ENCODE data around the gene KANSL2. TPM values are rescaled to one million over a fixed set of nuclear protein-coding genes. Genes with fewer than 3 reads are reported as not detected.
A peak's percentile ranks its signal among the peaks of the same experiment; 100 is the strongest.
"Not testable (repeated sequence)": the region's sequence is repeated elsewhere in the genome, so short reads cannot be mapped to it uniquely, and the experiment has no call there.

The KANSL2 gene
- total RNA-seq, 8 experiments from 2014 or later = 29.3 to 57.5 (median 41.8) TPM

- WGBS, 10 experiments = 0 to 100% (median 63%) methylated on average over 1 to 9 of the region's 13 CpGs; no CpG with 5 or more reads in 2 of the 10 experiments
- H3K4me3 ChIP-seq = peak overlapping the region; percentile 64 to 90 (median 79)
- no peak overlapping the region for H3K27ac ChIP-seq
- H3K4me1 ChIP-seq (replicated peaks in 1 of 2) = peaks cover 17 to 24% of the 10 kb centered on the region in 2 donors
- no peak for ATAC-seq (replicated peaks in 6 of 8)
- in situ Hi-C loops (cut with MboI; ENCODE audit: low pct_unique_long_range_greater_than_20kb in 2 of 9, low sequenced_read_pairs in 9 of 9, unreplicated experiment in 9 of 9) = no loop called here
Observed at GRCh38 chr12:48680861-48681260, 1.2 kb downstream of the KANSL2 start.

DNA sequence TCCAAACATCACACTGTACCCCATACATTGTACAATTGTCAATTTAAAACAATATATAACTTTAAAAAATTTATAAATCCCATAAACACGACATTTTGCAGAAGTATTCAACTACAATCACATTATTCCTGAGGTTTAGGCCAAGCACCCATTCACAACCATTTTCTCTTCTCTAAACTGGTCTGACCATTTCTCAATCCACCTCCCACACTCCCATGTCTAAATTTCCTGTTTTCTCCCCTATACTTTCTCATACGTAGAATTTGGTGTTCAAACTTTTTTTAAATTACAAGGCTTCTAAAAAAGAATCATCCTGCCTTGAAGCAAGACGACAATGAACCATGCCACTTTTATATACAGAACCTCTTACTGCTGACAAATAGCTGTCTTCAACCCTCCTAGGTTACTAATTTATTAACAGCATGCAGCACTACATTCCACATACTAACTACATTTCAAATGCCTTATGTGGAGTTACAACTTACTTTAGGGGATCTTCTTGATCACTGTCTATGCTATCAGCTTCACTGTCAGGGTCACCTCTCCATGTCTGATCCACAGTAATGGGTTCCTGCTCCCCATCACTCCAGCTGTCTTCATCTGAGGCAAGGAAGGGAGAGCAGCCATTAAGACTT is 3.4 kb downstream of the KANSL2 start:
- WGBS, 10 experiments = 37 to 100% (median 89%) methylated on average over 1 to 3 of the region's 3 CpGs
- peaks cover 17 to 24% of the 10 kb centered on the region in 2 donors for H3K4me1 ChIP-seq (replicated peaks in 1 of 2)
- no peak for ATAC-seq (replicated peaks in 6 of 8)
- in situ Hi-C loops (cut with MboI; ENCODE audit: low pct_unique_long_range_greater_than_20kb in 2 of 9, low sequenced_read_pairs in 9 of 9, unreplicated experiment in 9 of 9) = no loop called here
- H3K4me3 ChIP-seq = no peak overlapping the region
- no peak overlapping the region for H3K27ac ChIP-seq

- in situ Hi-C loops (cut with MboI; ENCODE audit: low pct_unique_long_range_greater_than_20kb in 2 of 9, low sequenced_read_pairs in 9 of 9, unreplicated experiment in 9 of 9) = no loop called here
- no peak overlapping the region for H3K4me3 ChIP-seq
- WGBS, 10 experiments = 50 to 100% (median 91%) methylated on average over 1 to 8 of the region's 8 CpGs
- H3K27ac ChIP-seq = no peak overlapping the region
- H3K4me1 ChIP-seq (replicated peaks in 1 of 2) = no peaks in the 10 kb centered on the region
- ATAC-seq (replicated peaks in 6 of 8) = no peak
Observed at GRCh38 chr12:48671231-48671856, 10.7 kb downstream of the KANSL2 start.

DNA sequence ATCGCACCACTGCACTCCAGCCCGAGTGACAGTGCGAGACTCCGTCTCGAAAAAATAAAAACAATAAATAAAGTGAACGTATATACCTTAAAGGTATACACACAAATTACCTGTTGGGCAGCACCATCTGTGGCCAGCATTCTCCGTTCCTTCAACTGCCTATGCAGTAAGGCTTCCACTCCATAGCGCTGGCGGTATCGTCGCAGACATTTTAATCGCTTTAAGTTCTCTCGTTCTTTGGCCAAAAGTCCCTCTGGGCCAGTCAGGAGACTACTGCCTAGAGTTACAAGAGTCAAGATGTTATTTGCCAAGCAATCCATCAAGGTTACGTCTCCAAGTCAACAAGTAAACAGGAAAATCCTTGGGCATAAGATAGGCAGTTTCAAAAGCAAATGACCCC is 13.0 kb downstream of the KANSL2 start:
- in situ Hi-C loops (cut with MboI; ENCODE audit: low pct_unique_long_range_greater_than_20kb in 2 of 9, low sequenced_read_pairs in 9 of 9, unreplicated experiment in 9 of 9) = no loop called here
- H3K4me3 ChIP-seq = no peak overlapping the region
- no peak for ATAC-seq (replicated peaks in 6 of 8)
- 90 to 100% (median 96%) methylated on average over 1 to 14 of the region's 14 CpGs; no CpG with 5 or more reads in 1 of the 10 experiments for WGBS, 10 experiments
- H3K4me1 ChIP-seq (replicated peaks in 1 of 2) = no peaks in the 10 kb centered on the region
- no peak overlapping the region for H3K27ac ChIP-seq

DNA sequence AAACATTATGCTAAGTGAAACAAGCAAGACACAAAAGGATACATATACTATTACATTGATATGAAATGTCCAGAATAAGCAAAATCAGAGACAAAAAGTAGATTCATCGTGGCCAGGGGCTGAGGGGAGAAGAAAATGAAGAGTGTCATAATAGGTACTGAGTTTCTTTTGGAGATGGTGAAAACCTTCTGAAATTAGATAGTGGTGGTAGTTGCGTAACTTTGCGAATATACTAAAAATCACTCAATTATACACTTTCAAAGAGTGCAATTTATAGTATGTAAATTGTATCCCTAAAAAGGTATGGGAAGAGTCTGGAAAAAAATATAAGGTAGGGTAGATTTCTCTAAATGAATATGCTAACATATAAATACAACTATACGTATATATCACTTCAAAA is 22.2 kb downstream of the KANSL2 start:
- Histone ChIP-seq H3K27ac (no peak overlapping the region), H3K4me3 (no peak overlapping the region), H3K4me1 (replicated peaks in 1 of 2) (no peaks in the 10 kb centered on the region)
- WGBS, 10 experiments = 86 to 100% (median 89%) methylated on average over 2 to 4 of the region's 4 CpGs; no CpG with 5 or more reads in 3 of the 10 experiments
- in situ Hi-C loops (cut with MboI; ENCODE audit: low pct_unique_long_range_greater_than_20kb in 2 of 9, low sequenced_read_pairs in 9 of 9, unreplicated experiment in 9 of 9) = no loop called here
- no peak for ATAC-seq (replicated peaks in 6 of 8)

DNA sequence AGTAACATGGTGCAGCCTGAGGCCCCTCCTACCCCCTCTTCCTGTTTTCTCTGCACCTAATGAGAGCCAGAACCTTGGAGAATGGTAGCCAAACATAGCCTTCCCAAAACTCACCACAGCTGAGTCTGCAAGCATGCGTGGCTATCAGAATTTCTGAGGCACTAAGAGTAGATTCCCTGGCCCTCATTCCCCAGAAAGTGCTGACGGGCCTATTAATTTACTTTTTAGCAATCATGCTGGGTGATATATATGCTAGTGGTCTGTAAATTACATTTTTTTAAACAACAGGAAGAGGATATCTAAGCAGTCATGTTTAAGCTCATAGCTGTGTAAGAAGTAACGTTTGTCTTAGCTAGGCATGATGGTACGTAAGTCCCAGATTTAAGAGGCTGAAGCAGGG is 30.4 kb downstream of the KANSL2 start:
- no peak for ATAC-seq (replicated peaks in 6 of 8)
- Histone ChIP-seq H3K27ac (no peak overlapping the region), H3K4me1 (replicated peaks in 1 of 2) (no peaks in the 10 kb centered on the region), H3K4me3 (no peak overlapping the region)
- WGBS, 10 experiments = 50 to 80% (median 75%) methylated on average over 2 to 4 of the region's 4 CpGs; no CpG with 5 or more reads in 5 of the 10 experiments
- in situ Hi-C loops (cut with MboI; ENCODE audit: low pct_unique_long_range_greater_than_20kb in 2 of 9, low sequenced_read_pairs in 9 of 9, unreplicated experiment in 9 of 9) = no loop called here

GRCh38 chr12:48645354-48645753 is 36.7 kb downstream of the KANSL2 start:
- H3K4me3 ChIP-seq; ATAC-seq (replicated peaks in 6 of 8); in situ Hi-C loops (cut with MboI; ENCODE audit: low pct_unique_long_range_greater_than_20kb in 2 of 9, low sequenced_read_pairs in 9 of 9, unreplicated experiment in 9 of 9); H3K27ac ChIP-seq; H3K4me1 ChIP-seq (replicated peaks in 1 of 2): not testable (repeated sequence)
- WGBS, 10 experiments = 90 to 100% (median 96%) methylated on average over 1 to 3 of the region's 8 CpGs; no CpG with 5 or more reads in 4 of the 10 experiments

DNA sequence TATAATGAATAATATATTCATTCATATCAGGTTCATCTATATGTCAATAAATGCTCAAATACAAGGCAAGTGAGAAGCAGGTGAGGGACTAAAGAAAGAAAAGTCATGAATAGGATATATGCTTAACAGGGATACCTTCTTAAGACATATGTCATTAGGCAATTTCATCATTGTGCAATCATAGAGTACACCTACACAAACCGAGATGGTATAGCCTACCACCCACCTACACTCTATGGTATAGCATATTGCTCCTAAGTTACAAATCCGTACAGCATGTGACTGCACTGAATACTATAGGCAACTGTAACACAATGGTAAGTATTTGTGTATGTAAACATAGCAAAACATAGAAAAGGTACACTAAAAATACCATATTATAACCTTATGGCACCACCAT is 39.0 kb downstream of the KANSL2 start:
- in situ Hi-C loops (cut with MboI; ENCODE audit: low pct_unique_long_range_greater_than_20kb in 2 of 9, low sequenced_read_pairs in 9 of 9, unreplicated experiment in 9 of 9) = no loop called here
- WGBS, 10 experiments = 83 to 100% (median 94%) methylated on average over 1 to 2 of the region's 2 CpGs; no CpG with 5 or more reads in 1 of the 10 experiments
- Histone ChIP-seq H3K27ac (no peak overlapping the region), H3K4me3 (no peak overlapping the region), H3K4me1 (replicated peaks in 1 of 2) (no peaks in the 10 kb centered on the region)
- no peak for ATAC-seq (replicated peaks in 6 of 8)

GRCh38 chr12:48641752-48642555 is 40.1 kb downstream of the KANSL2 start:
- in situ Hi-C loops (cut with MboI; ENCODE audit: low pct_unique_long_range_greater_than_20kb in 2 of 9, low sequenced_read_pairs in 9 of 9, unreplicated experiment in 9 of 9); H3K4me1 ChIP-seq (replicated peaks in 1 of 2); H3K27ac ChIP-seq; ATAC-seq (replicated peaks in 6 of 8); H3K4me3 ChIP-seq: not testable (repeated sequence)
- 93% methylated on average over 3 of the region's 54 CpGs; no CpG with 5 or more reads in 9 of the 10 experiments for WGBS, 10 experiments

DNA sequence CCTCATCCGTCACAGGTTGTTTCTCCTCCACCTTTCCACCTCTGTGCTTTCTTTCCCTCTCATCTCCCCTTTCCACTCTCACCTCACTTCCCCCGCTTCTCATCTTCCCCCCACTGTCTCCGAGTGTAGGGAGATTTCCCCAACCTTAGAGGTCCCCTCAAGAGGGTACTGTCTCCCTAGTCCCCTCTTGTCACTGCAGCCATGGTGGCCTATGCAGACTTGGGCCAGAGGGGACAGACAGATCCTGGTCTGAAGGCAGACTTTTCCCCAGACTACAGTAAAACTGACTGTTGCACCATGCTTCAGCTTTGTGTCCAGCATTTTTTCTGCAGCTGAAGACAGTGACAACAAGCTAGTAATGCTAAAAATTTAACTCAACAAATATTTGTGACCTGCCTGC is 41.2 kb downstream of the KANSL2 start:
- in situ Hi-C loops (cut with MboI; ENCODE audit: low pct_unique_long_range_greater_than_20kb in 2 of 9, low sequenced_read_pairs in 9 of 9, unreplicated experiment in 9 of 9) = no loop called here
- WGBS, 10 experiments = 62 to 90% (median 83%) methylated on average over 1 to 3 of the region's 3 CpGs; no CpG with 5 or more reads in 5 of the 10 experiments
- Histone ChIP-seq H3K4me3 (no peak overlapping the region), H3K4me1 (replicated peaks in 1 of 2) (no peaks in the 10 kb centered on the region), H3K27ac (no peak overlapping the region)
- no peak for ATAC-seq (replicated peaks in 6 of 8)

DNA sequence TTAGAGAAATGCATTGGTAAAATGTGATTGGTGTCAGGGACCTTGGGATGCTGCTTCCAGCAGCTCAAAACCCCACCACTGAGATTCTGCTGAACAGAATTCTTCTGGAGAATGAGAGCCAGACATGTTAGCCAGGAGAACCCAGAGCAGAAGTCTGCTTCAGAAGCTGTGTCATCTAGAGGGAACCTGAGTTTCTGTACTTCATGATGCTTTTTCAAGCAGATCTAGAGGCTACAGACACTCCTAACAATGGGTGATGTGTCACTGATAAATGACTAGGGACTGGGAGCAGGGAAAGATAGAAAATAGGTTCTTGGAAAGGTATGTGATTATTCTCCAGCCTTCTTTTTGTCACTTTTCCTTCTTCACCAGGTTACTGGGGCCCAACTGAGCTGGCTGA is 41.6 kb downstream of the KANSL2 start:
- in situ Hi-C loops (cut with MboI; ENCODE audit: low pct_unique_long_range_greater_than_20kb in 2 of 9, low sequenced_read_pairs in 9 of 9, unreplicated experiment in 9 of 9) = no loop called here
- Histone ChIP-seq H3K27ac (no peak overlapping the region), H3K4me3 (no peak overlapping the region), H3K4me1 (replicated peaks in 1 of 2) (no peaks in the 10 kb centered on the region)
- ATAC-seq (replicated peaks in 6 of 8) = no peak

DNA sequence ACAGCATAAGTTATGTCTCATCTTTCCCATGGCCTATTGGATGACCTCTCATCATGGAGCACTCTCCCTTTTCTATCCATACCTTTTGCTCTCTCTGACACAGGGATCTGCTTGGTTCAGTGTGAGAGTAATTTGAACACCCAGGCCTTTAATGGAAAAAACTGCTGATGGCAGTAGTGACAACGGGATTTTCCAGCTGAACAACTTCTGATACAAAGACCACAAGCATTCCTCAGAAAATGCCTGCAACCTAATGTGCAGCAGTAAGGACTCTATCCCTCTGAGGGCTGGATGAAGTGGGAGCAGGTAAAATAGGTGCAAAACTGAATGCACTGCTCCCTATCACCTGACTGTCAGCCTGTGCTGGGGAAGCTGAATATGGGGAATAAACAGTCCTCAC is 51.0 kb downstream of the KANSL2 start:
- WGBS, 10 experiments = 38 to 67% (median 57%) methylated on average over 1 of the region's 1 CpG; no CpG with 5 or more reads in 7 of the 10 experiments
- H3K4me1 ChIP-seq (replicated peaks in 1 of 2) = no peaks in the 10 kb centered on the region
- no peak overlapping the region for H3K27ac ChIP-seq
- in situ Hi-C loops (cut with MboI; ENCODE audit: low pct_unique_long_range_greater_than_20kb in 2 of 9, low sequenced_read_pairs in 9 of 9, unreplicated experiment in 9 of 9) = no loop called here
- no peak for ATAC-seq (replicated peaks in 6 of 8)
- no peak overlapping the region for H3K4me3 ChIP-seq

GRCh38 chr12:48630346-48630745 is 51.7 kb downstream of the KANSL2 start:
- in situ Hi-C loops (cut with MboI; ENCODE audit: low pct_unique_long_range_greater_than_20kb in 2 of 9, low sequenced_read_pairs in 9 of 9, unreplicated experiment in 9 of 9) = no loop called here
- Histone ChIP-seq H3K4me3 (no peak overlapping the region), H3K4me1 (replicated peaks in 1 of 2) (no peaks in the 10 kb centered on the region), H3K27ac (no peak overlapping the region)
- no peak for ATAC-seq (replicated peaks in 6 of 8)

All from motor neuron (in vitro differentiated cells).